ENCODE measurements around the gene RELN. TPM values are rescaled to one million over a fixed set of nuclear protein-coding genes. Genes with fewer than 3 reads are reported as not detected.

Gene RELN
- total and polyA plus RNA-seq, 10 of the 15 experiments (the other 5 are each of a cell fraction or from before 2014, with no cell fraction given), result 0.11 to 0.21 TPM; not detected in 8

GRCh38 chr7:103718482-103719061 is 270.9 kb downstream of the RELN start:
- Histone ChIP-seq H3K9ac (ENCODE audit: control insufficient read depth, insufficient read depth, low read length) (no peak overlapping the region), H3K27ac (ENCODE audit: control insufficient read depth, insufficient read depth) (no peak overlapping the region), H2AFZ (ENCODE audit: control insufficient read depth, low read depth, low read length) (no peak overlapping the region), H3K27me3 (replicated peaks in 1 of 2; ENCODE audit: control insufficient read depth in 2 of 2, insufficient read depth in 2 of 2, low read length in 1 of 2) (peaks cover 0 to 3% of the 10 kb centered on the region in 2 experiments; a peak in 3 of 4 replicates), H3K79me2 (ENCODE audit: control insufficient read depth, insufficient read depth, low read length) (no peaks in the 10 kb centered on the region), H3K36me3 (ENCODE audit: control insufficient read depth in 2 of 2, insufficient read depth in 2 of 2, low read length in 1 of 2) (no peaks in the 10 kb centered on the region), H3K9me3 (replicated peaks; ENCODE audit: control insufficient read depth, insufficient read depth, low read length) (no peaks in the 10 kb centered on the region), H3K4me3 (no peak overlapping the region), H3K4me2 (ENCODE audit: control insufficient read depth, insufficient read depth) (no peak overlapping the region), H4K20me1 (ENCODE audit: control insufficient read depth, insufficient read depth) (no peaks in the 10 kb centered on the region), H3K4me1 (ENCODE audit: control insufficient read depth, insufficient read depth, low read length) (no peaks in the 10 kb centered on the region)
- no peak for FAIRE-seq
- intact Hi-C loops (cut with micrococcal nuclease; ENCODE audit: unreplicated experiment), result no loop called here
- DNase-seq (ENCODE audit: low read depth, low spot score), result no peak
- ChIA-PET RAD21 (ENCODE audit: unreplicated experiment) (interaction anchor here (0.5 kb wide), 1 partner anchor 68 kb away, joined by 3 read pairs; no protein-coding TSS in a partner anchor), SMC1A (ENCODE audit: uncharacterized antibody, unreplicated experiment) (no interaction called here), CTCF (no interaction called here), POLR2A (interaction anchor here (0.7 kb wide), 1 partner anchor 944 kb away, joined by 3 read pairs; no protein-coding TSS in a partner anchor)
- BruUV-seq (replicated peaks), result no TSS peak
- ATAC-seq, result no peak
- in situ Hi-C loops (cut with MboI), result no loop called here
- TF ChIP-seq KLF5 (IDR thresholded peaks at IDR 0.05; ENCODE audit: partially characterized antibody) (no peak), MEF2B (IDR thresholded peaks at IDR 0.05; ENCODE audit: partially characterized antibody, poor library complexity, severe bottlenecking) (no peak), TBL1XR1 (IDR thresholded peaks at IDR 0.05; ENCODE audit: low read depth, low read length) (no peak), CHD1 (IDR thresholded peaks at IDR 0.05; ENCODE audit: low read depth, low read length) (no peak), TAF1 (IDR thresholded peaks at IDR 0.05; ENCODE audit: borderline replicate concordance, low read depth, low read length) (no peak), BACH1 (IDR thresholded peaks at IDR 0.05; ENCODE audit: borderline replicate concordance) (no peak), ELK1 (IDR thresholded peaks at IDR 0.05; ENCODE audit: low read depth, low read length) (no peak)

GRCh38 chr7:103717574-103717973 is 271.9 kb downstream of the RELN start:
- Histone ChIP-seq H3K4me1 (ENCODE audit: control insufficient read depth, insufficient read depth, low read length) (no peaks in the 10 kb centered on the region), H4K20me1 (ENCODE audit: control insufficient read depth, insufficient read depth) (no peaks in the 10 kb centered on the region), H3K9me3 (replicated peaks; ENCODE audit: control insufficient read depth, insufficient read depth, low read length) (no peaks in the 10 kb centered on the region), H3K9ac (ENCODE audit: control insufficient read depth, insufficient read depth, low read length) (no peak overlapping the region), H3K4me2 (ENCODE audit: control insufficient read depth, insufficient read depth) (no peak overlapping the region), H3K27me3 (replicated peaks in 1 of 2; ENCODE audit: control insufficient read depth in 2 of 2, insufficient read depth in 2 of 2, low read length in 1 of 2) (peaks cover 0 to 3% of the 10 kb centered on the region in 2 experiments; a peak in 3 of 4 replicates), H3K79me2 (ENCODE audit: control insufficient read depth, insufficient read depth, low read length) (no peaks in the 10 kb centered on the region), H2AFZ (ENCODE audit: control insufficient read depth, low read depth, low read length) (no peak overlapping the region), H3K27ac (ENCODE audit: control insufficient read depth, insufficient read depth) (no peak overlapping the region), H3K4me3 (no peak overlapping the region), H3K36me3 (ENCODE audit: control insufficient read depth in 2 of 2, insufficient read depth in 2 of 2, low read length in 1 of 2) (no peaks in the 10 kb centered on the region)
- TF ChIP-seq EED (IDR thresholded peaks at IDR 0.05; ENCODE audit: low read depth) (no peak), ZNF622 (IDR thresholded peaks at IDR 0.05) (no peak), SUZ12 (IDR thresholded peaks at IDR 0.05; ENCODE audit: unreplicated experiment) (no peak), ZNF274 (IDR thresholded peaks at IDR 0.05; ENCODE audit: insufficient read depth, insufficient read length) (no peak), ZNF217 (IDR thresholded peaks at IDR 0.05) (no peak), RELA (IDR thresholded peaks at IDR 0.05; ENCODE audit: borderline replicate concordance, partially characterized antibody) (no peak)
- intact Hi-C loops (cut with micrococcal nuclease; ENCODE audit: unreplicated experiment) (no loop called here), in situ Hi-C loops (cut with MboI) (no loop called here)
- CTCF ChIA-PET, result no interaction called here
- 0% methylated on average over 3 of the region's 3 CpGs for WGBS (ENCODE audit: insufficient coverage, insufficient replicate concordance, low lambda C conversion rate, missing lambda C conversion rate)
- RAD21 ChIA-PET (ENCODE audit: unreplicated experiment), result no interaction called here
- ATAC-seq, result no peak
- DNase-seq (ENCODE audit: low read depth, low spot score), result no peak
- POLR2A ChIA-PET, result no interaction called here
- SMC1A ChIA-PET (ENCODE audit: uncharacterized antibody, unreplicated experiment), result no interaction called here
- no peak for FAIRE-seq
- BruUV-seq (replicated peaks), result no TSS peak

Data from GM12878 (cell line).